NCI-H446 (cell line): Measurements from ENCODE around the gene KRT3.
"Not testable (repeated sequence)": the region's sequence is repeated elsewhere in the genome, so short reads cannot be mapped to it uniquely, and the experiment has no call there.

ENCODE experiments used
- DNase-seq, 2 experiments: peaks; one replicate each; lab custom pipeline; 2025; lab: John Stamatoyannopoulos, UW

The KRT3 gene

DNA sequence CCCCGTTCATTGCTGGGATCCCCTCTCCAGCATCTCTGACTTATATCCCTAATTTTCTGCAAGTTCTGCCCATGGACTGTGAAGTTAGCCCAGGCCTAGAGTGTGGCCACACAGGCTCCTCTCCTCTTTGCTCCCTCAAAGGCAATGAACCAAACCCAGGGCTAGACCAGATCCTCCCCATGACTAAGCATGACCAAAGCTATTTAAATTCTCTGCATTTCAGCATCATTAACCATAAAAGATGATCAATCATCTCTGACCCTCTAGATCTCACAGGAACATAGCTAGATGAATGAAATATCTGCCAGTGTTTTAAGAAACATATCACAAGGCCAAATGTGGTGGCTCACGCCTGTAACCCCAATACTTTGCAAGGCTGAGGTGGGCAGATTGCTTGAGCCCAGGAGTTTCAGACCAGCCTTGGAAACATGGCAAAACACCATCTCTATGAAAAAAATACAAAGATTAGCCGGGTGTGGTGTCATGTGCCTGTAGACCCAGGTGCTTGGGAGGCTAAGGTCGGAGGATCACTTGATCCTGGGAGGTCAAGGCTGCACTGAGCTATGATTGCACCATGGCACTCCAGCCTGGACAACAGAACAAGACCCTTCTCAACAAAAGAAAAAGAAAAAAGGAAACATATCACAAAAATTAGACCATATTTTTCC, 2.2 kb upstream of the KRT3 start:
- DNase-seq, result no peak

DNA sequence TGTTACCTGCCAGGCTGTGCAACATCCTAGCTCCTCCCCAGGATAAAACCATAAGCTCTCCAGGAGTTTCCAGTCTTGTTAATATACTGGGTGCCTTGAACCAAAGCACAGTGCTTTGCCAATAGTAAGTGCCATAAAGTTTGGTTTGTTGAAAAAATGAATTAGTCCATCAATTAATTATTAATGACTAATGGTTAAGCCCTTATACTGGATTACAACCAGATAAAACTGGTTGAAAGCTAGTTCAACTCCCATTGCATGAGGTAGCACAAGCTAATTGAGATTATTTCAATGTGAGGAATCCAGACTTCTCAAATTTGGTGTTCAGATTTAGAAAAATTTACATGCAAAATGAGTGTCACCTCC, 1.6 kb upstream of the KRT3 start:
- no peak for DNase-seq

DNA sequence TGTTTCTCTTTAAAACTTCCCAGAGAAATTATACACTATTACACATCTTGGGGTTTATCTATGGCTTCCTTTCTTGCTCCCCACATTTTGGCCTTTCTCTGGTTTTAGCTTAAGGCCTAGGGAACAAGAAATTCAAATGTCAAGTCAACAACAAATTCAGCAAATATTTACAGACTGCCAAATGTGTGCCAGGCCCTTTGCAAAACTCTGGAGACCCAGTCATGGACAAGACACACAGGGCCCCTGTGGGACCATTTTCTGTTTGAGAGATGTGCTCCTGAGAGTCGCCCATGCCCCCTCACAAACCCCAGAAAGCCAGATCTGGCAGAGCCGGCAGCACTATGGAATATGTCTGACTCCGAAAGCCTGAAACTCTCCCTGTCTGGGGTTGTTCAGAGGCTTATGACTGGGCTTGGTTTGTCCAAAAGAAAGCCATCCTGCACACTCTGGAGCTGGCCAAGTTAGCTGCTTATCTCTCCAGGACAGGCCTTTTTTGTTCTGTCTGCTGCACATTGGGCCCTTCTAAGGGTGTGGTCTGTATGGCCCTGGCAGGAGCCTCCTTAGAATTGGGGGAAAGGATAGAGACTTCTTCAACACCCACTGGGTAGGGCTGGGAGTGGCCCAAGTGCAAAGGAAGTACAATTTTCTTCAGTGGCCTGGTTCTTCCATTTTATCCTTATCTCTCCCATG, 1.1 kb upstream of the KRT3 start:
- no peak for DNase-seq

DNA sequence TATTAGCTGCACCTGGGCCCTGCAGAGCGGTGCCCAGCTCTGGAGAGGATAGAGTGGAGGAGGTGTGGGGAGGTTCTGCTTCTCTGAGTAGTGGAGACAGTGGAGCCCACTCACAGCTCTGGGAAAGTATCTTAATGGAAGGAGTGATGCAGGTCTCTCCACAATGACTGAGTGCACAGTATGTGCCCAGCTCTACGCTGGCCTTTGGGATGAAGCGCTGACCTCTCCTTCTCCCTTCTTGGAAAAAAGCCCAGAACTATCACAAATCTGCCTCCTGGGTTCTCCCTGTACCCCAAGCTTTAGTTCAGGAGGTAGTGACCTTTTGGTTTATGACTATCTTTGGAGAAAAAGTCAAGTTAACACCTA, 495 bp upstream of the KRT3 start:
- DNase-seq, result no peak

DNA sequence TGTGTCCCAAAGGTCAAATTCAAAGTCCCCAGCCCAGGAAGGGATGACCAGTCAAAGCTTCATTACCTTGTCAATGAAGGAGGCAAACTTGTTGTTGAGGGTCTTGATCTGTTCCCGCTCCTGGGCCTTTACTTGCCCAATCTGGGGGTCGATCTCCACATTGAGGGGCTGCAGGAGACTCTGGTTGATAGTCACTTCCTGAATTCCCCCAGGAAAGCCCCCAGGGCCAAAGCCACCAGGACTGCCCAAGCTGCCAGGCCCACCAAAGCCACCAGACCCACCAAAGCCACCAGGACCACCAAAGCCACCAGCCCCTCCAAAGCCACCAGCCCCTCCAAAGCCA, 614 bp downstream of the KRT3 start:
- not testable (repeated sequence) for DNase-seq

DNA sequence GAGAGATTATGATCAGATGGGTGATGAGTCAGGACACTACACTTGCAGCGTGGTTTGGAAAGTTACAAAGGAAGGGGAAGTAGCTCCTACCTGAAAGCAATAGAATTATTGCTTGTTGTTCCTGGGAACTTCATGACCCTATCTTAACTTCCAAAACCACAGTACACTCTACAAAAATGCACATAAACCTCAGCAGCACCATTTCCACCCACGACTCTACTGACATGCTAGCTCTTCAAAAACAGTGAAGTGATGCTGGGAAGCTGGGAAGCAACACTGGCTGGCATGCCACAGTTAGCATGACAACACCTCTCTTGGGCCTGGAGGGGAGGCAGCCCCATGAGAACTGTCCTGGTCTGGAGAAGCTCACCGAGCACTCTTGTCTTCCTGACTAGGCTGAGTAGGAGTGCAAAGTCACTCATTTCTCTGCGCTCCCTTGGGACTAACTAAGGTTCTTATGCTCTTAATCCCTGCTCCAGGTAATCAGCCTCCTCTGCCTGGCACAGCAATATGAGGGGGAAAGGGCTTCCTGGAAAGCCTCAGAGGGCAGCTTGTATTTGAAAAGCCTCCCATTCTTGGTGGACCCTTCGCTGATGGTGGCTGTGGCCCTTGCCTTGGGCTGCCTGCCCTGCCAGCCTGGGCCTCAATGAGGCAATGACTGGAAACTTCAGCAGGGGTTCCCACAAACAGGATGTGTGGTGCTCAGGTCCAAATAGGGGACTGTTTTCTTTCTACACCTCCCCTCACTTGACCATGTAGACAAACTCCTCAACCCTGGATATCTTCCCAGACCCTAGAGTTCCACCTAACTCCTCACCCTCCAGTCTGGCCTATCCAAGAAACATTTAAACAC, 1.2 kb downstream of the KRT3 start:
- no peak for DNase-seq

DNA sequence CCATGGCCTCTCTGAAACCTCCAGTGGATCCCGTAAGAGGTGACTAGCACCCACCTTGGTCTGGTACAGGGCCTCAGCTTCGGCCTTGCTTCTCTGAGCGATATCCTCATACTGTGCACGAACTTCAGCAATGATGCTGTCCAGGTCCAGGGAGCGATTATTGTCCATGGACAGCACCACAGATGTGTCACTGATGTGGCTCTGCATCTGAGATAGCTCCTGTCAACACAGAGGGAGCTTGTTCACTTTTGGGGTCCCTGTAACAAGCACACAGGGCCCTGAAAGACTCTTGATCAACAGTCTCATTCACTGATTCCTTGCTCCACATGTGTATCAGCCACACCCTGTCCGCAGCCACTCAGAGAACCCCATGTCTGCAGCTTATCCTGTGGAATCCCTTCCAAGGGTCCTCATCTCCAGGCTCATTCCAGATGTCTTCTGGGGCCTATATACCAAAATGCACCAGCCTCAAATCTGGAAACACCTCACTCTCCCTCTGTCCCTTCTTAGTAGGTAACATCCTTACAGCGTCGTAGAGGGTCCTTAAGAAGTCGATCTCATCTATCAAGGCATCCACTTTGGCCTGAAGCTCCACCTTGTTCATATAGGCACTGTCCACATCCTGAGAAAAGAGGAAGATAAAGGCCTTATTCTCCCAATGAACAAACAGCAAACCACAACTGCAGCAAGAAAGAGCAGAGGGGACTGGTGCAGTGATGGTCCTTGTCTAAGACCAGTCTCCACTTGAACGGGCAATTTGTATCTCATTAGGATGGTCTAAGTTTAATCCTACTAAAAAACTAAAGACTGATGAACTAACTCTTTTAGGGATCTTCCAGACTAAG, 3.5 kb downstream of the KRT3 start:
- DNase-seq, result no peak

DNA sequence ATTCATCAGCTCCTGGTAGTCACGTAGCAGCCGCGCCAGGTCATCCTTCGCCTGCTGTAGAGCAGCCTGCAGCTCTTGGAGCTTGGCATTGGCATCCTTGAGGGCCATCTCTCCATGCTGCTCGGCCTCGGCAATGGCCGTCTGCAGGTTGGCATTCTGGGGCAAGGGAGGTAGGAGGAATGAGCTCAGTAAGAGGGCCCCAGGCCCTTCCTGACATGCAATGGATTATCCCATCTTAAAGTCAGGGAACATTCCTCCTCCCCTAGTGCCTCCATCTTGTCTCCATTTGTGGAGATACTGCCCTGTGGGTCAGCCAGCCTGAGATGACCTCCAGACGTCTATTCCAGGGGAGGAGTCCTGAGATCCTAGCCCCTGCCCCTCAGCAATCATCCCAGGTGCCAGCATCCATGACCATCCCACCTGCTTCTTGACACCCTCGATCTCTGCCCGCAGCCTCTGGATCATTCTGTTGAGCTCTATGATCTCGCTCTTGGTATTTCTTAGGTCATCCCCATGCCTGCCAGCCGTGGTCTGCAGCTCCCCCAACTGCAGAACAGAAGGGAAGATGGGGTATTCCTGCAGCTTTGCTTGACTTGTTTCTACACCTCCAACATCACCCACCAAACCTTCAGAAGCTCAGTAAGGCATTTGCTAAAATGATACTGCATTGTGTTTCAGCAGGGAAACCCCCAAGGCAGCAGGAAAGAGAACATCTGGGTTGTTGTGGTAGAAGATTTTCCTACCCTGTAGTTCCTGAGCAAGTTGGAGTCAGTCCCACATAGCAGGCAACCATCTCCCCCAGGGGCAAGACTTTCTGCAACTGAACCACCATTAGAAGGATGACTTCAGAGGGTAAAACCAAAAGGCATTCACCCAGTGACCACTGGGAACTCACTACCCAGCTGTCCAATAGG, 4.4 kb downstream of the KRT3 start:
- DNase-seq, result no peak

DNA sequence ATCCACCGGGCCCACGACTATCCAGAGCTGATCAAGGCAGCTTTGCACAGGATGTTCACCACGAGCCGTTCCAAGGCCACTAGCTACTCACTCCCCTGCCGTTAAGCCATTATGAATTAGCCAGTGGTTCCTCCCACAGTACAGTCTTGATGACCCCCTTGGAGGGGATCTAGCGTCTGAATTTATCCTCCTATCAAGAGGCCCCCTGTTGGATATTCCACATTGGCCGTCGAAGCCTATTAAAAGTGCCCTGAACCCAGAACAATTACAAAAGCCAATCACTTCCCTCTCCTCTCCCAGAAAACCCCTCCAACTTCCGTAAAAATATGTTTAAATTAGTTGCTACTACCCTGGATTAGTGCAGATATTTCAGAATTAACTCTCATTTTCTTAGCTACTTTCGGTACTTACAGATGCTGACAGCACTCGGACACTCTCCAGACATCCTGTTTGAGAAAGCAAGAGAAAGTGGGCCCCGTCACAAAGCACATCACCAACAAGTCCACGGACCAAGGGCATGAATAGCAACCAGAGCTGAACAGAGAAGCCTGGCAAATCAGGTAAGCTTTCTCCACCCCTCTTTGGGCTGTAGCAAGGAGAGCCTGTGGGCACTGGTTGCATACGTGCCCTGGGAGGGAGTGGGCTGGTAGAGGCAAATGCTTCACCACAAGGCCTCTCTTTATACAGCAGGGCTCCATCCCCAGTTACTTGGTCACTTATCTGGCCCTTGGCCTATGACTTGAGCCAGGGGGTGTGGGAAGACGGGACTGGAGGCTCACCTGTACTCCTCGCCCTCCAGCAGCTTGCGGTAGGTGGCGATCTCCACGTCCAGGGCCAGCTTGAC, 5.3 kb downstream of the KRT3 start:
- no peak for DNase-seq

DNA sequence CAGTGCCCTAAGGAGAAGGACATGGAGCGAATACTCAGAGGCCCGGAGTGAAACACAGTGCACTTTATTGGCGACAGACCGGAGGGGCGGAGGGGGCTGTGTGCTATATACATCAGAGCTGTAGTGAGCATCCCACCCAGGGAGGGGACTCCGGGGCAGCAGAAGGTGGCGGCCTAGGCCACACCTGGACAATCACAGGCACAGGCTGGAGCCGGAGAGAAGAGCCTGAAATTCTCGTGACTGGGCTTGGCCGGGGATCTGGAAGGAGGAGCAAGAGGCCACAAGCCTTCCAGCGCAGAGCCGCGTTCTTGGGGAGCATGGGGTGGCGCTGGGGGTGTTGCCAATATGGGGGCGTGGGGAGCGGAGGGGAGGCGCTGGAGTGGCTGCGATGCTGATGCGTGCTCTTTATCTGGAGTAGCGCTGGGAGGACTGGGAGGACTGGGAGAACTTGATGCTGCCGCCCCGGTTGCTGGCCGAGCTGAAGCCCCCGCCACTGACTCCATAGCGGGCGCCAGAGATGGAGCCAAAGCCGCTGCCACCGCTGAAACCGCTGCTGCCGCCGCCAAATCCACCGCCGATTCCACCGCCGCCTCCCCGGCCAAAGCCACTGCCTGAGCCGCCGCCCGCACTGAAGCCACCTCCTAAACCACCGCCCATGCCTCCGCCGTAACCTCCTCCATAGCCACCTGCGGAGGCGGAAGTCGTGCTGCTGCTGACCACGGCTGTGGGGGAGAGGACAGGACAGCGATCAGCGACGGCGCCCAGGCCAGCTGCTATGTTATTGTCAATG, 6.1 kb downstream of the KRT3 start:
- DNase-seq, result no peak

DNA sequence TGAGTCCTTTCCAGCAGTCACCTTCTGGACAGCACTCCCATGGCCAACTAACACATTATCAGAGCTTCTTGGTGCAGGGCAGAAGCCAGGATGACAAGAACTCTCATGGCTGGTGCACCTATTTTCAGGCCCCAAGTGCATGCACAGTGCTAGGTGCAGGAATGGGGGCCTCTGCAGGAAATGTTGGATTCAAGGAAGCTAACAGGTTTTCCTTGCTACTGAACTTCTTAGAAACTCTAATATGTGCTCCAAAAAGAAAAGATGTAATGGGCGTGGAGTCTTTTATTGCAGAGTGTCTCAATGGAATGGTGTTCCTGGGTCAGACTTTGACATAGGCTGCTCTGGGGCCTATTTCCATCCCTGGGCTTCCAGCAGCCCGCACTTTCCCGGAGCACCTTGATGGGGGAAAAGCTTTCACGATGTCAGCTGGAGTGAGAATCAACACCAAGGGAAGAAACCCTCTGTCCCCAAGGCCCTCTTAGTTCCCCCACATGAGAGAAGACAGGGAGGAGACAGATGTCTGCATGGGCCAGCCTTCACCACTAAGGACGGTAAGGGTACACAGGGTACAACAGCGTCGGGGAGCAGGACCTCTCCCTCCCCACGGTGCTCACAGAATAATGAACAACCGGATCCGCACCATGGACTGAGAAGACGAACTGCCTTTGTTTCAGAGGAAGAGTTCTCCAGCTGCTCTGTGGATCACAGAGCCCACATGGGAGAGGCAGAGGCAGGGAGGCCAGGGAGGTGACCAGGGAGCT, 6.9 kb downstream of the KRT3 start:
- no peak for DNase-seq

DNA sequence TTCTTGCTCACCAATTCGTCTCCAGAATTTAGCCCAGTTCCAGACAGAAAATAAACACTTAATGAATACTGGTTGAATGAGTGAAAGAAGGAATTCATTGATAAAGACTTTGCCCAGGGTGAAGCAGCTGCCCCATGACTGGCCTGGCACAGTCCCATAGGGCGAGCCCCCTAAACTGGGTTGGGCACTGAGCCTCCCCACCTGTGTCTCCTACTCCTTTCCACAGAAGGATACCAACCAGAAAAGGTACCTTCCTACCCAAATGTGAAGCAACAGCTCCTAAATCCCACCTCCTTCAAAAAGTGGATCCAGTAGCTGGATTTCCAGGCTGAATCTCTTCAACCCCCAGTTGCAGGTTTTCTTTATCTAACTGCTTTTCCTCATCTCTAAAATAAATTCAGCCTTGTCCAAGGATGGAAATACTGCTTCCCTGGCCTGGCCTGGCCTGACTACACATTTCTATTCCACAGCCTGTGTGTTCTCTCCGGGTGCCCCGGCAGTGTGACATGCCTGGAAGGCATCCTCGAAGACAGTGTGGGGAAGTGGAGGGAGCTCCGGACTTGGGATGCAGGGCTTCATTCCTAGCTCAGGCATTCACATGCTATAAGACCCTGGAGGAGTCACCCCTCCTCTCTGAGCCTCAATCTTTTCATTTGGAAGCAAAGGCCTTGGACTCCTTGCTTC, 7.6 kb downstream of the KRT3 start:
- DNase-seq, result no peak

DNA sequence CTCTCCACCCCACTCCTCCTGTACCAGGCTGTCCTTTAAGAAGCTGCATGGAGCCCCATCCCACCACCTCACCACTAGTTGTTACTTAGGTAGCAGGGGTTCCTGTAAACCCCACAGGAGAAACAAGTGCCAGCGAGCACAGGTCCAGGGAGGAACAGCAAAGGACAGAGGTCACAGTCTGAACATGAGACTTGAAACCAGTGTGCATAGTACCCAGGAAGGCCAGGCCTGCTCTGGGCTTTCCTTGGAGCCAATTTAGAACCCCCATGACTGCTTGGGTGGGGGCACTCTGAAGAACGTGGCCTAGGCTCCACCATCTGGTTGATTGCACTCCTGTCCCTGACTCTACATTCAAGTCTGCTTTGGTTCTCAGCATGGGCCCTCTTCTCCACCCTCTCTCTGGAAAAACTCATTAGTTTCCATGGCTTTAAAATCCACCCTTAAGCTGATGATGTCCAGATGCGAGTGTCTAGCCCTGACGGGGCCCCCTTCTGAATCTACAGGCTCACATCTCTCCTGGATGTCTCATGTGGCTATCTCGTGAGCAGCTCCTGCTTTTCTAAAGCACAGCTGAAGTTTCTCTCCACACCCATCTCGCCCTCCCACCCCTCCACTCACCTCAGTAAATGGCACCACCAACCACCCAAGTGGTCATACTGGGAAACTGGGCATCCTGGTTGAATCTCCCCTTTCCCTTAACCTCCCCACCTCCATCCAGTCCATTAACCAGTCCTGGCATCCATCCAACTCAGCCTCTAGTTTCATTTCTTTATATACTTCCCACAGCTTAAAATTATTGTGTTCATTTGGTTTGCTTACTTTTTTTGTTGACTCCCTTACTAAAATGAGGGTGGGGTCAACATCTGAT, 8.4 kb downstream of the KRT3 start:
- DNase-seq, result no peak

DNA sequence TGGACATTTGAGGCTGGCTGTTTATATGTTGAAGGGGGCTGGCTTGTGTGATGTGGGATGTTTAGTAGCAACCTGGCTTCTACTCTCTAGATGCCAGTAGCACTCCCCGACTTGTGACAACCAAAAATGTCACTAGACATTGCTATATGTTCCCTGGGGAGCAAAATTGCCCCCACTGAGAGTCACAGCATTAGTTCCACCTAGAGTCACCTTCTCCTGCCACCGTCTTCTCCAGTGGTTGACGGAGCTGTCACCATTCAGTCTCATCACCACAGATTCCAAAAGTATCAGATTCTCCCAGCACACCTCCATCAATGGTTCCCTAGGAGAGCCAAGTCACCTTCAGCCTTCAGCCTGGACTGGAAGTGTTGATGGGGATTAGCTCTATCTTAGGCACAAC, 11.0 kb downstream of the KRT3 start:
- DNase-seq, result no peak

DNA sequence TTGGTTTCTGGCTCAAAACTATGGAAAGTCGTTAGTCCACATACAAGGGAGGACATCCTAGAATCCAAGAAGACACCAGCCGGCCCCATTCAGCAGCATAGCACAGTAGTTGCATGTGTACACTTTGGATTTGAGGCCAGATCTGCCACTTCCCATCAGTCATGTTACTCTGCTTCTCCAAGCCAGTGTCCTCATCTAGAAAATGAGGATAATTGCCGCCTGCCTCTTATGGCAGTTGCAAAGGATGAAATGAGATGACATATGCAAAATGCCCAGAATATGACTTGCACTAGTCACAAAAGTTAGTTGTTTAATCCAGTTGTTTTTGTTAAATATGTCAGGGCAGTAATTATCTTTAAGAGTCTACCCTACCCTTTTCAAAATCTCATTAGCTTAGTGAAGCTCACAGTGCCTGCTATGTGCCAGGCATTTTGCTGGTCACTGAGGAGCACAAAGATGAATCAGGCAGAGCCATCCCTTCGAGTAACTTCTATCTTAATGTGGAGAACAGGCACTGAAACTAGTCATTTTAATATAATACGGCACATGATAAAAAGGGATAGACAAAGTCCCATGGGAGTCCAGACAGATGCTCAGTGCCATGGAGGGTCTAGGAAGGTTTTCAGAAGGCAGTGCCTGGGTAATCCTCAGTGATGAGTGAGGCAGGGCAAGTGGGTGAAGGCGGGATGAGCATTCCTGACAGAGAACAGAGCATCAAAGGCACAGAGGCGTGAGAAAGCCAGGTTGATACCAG, 12.2 kb downstream of the KRT3 start:
- no peak for DNase-seq

DNA sequence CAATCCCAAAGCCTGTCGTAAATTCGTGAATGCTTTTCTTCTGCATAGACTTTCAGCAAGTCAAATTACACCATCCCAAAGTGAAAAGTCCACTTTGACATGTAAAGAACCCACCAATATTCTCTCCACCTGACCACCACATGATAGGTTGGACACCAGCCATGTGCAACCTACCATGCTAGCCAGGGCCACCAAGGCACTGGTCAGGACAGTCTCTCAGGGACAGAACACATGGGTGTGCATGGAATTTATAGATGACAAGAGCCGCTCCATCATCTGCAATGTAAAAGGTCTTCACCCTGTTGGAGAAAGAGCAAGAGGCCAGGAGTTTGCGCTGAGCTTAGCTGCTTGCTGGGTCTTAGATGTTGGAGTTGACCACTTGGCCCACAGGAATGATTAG, 13.4 kb downstream of the KRT3 start:
- DNase-seq, result no peak
